22Rv1 (cell line): Measurements from ENCODE around the gene ACVR1C.

ENCODE experiments used
- H3K27ac ChIP-seq: fragments of 450-650 bp; 2 replicates; pipeline ENCODE4 v1.5.1; 2017
- CTCF ChIP-seq: fragments of 450-650 bp; IDR thresholded peaks from 2 replicates; pipeline ENCODE4 v1.5.1; 2017; ENCODE audit warnings: mild to moderate bottlenecking
- ZFX ChIP-seq: fragments of 450-650 bp; IDR thresholded peaks from 2 replicates; pipeline ENCODE4 v1.6.1; 2017; ENCODE audit warnings: antibody characterized with exemption, borderline replicate concordance

Gene ACVR1C

DNA sequence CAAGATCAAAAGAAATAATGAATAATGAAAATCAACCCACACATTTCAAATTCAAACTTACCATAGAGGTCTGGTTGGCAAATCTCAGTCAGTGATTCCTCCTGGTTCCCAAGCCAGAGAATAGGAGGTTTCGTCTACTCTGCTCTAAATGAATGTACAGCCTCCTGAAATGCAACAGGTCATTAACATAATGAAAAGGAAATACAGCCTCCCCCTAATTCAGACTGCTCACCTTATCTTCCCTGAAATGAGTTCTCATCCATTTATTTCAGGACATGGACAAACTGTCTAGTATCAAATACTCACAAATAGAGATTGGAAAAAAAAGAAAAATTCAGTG is 141.4 kb downstream of the ACVR1C start:
- TF ChIP-seq ZFX, result no peak
- TF ChIP-seq CTCF, result no peak
- no peak overlapping the region for H3K27ac ChIP-seq

DNA sequence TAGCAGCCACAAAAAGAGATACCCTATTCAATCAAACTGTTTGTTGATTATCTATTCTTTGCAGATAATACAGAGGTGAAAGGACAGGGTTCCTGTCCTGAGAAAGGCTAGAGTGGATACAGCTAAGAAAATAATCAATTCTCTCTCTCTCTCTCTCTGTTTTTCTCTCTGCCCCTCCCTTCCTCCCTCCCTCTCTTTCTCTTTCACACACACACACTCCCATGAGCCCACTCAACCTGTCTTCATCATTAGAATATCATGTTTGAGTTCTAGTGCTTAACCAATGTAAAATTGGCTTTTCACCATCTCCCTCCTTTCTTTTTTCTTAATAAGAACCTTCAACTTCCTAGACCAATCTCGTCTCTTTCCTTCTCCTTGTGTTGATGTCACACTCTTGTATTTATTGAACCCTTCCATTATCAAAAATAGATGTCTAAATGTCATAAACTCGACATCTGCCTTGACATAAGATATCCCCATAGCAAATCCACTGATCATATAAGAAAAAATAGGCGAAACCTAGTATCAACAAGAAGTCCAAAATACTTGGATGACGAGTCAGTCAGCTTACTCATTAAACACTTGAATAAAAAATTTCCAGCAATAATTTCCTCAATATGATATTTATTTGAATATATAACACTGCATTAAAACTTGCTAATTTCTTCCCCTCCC is 141.9 kb downstream of the ACVR1C start:
- no peak overlapping the region for H3K27ac ChIP-seq
- no peak for TF ChIP-seq CTCF
- TF ChIP-seq ZFX, result no peak

GRCh38 chr2:157480182-157480961 is 148.3 kb downstream of the ACVR1C start:
- no peak for TF ChIP-seq ZFX
- TF ChIP-seq CTCF, result no peak
- no peak overlapping the region for H3K27ac ChIP-seq

- TF ChIP-seq CTCF (no peak), ZFX (no peak)
- no peak overlapping the region for H3K27ac ChIP-seq
Measured at GRCh38 chr2:157479081-157480027, 149.3 kb downstream of the ACVR1C start.

- TF ChIP-seq ZFX, result no peak
- no peak for TF ChIP-seq CTCF
Measured at GRCh38 chr2:157477919-157478318, 150.7 kb downstream of the ACVR1C start.

DNA sequence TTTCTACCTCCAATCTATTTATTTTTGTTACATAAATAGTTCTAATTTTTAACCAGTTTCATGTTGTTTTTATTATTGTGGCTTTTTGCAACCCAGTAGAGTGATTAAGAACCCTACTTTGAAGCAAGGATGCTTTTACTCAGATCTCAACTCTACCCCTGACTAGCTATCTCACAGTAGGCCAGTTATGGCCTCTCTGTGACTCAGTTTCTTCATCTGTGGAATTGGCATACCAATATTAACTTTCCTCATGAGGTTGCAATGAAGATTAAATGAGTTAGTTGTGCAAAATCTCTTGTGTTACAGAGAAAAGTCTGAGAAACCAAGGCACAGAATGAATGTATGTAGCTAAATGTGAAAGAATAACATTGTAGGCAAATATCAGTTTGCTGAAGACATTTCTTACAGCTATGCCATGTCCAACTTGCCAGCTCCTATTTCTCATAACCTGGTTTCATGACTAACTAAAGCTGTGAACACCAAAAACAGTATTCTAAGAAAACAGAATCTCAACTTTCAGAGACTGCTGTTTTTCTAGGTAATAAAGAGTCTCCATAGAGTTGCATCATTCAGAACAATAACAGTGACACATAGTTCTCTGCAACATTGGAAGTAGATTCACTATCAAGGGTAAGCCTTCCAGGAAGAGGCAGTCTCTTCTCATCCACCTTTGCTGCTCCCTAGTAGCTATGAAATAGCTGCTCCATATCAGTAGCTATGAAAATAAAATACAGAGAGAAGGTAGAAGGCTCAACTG is 151.5 kb downstream of the ACVR1C start:
- H3K27ac ChIP-seq, result no peak overlapping the region
- TF ChIP-seq CTCF (no peak), ZFX (no peak)

More at GRCh38 chr2:157477919-157478318, 150.7 kb downstream of the ACVR1C start:
- H3K27ac ChIP-seq, result no peak overlapping the region
